Measurements from ENCODE around the gene C8G.

Gene C8G

DNA sequence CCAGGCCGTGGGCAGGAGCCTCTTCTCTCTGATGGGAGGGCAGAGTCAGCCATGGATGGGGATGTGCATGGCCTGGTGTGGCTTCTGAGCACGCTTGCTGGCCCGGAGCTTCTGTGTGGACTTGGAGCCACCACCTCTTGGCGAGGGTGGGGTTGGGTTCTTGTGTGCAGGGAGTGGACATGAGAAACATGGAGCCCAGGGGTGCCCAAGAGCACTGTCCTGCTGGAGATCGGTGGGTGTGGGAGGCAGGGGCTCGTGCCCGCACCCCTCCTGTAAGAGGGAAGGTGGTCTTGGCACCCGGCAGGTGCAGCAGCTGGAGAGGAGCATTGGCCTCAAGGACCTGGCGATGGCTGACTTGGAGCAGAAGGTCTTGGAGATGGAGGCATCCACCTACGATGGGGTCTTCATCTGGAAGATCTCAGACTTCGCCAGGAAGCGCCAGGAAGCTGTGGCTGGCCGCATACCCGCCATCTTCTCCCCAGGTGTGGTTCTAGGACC, 24.3 kb upstream of the C8G start:
- DNase-seq (ENCODE audit: low read depth in 2 of 2), result no peak

DNA sequence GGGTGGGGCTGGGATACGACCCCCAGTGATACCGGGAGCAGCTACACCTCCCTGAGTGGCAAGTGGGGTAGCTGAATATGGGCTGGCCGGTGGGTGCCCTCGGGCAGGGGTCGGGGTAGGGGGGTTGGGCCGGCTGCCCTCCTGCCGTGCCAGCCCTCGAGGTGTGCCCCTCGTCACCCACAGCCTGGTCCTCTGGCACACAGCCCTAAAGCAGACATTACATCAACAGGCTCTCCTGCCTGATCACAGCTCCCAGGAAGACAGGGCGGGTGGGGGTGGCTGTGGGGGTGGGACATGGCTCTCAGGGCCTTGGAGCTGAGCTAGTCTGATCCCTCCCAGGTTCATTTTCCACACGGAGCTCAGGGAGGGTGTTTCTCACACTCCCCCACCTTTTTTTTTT, 23.7 kb upstream of the C8G start:
- no peak for DNase-seq (ENCODE audit: low read depth in 2 of 2)

DNA sequence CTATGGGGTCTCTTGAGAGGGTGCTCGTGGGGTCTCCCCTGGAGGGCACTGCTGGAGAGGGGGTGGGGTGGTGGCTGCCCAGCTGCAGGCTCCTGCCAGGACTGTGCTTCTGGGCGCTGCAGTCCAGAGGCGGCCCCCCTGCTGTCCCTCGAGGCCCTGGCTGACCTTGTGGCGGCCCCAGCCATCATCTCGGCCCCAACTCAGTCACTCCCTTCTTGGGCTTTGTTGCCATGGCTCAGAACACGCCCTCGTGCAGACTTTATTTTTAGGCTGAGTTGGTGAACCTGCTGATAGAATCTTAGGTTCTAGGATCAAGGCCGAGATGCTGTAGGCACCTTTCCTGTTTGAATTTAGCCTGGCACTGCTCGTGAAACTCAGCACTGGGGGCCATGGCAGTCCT, 23.3 kb upstream of the C8G start:
- no peak for DNase-seq (ENCODE audit: low read depth in 2 of 2)

DNA sequence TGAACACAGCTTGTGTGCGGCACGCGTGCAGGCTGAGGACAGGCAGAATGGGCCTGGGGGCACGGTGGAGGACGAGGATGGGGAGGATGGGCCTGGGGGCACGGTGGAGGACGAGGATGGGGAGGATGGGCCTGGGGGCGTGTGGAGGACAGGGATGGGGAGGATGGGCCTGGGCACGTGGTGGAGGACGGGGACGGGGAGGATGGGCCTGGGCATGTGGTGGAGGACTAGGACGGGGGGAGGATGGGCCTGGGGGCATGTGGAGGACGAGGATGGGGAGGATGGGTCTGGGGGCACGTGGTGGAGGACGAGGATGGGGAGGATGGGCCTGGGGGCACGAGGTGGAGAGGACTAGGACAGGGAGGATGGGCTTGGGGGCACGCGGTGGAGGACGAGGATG, 22.5 kb upstream of the C8G start:
- no peak for DNase-seq (ENCODE audit: low read depth in 2 of 2)

DNA sequence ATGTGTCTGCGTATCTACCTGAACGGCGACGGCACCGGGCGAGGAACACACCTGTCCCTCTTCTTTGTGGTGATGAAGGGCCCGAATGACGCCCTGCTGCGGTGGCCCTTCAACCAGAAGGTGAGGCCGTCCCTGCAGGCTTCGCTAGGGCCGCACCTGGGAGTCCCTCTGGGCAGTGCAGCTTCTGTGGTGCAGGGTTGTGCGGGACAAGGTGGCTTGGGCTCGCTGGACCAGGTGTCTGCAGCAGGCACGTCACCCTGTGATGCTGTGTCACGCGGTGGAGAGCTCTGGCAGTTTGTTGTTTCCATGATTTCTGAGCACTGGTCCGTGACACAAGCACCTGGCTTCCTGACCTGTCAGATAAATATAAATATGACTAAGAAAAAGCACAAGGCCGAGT, 21.2 kb upstream of the C8G start:
- DNase-seq (ENCODE audit: low read depth in 2 of 2), result no peak

DNA sequence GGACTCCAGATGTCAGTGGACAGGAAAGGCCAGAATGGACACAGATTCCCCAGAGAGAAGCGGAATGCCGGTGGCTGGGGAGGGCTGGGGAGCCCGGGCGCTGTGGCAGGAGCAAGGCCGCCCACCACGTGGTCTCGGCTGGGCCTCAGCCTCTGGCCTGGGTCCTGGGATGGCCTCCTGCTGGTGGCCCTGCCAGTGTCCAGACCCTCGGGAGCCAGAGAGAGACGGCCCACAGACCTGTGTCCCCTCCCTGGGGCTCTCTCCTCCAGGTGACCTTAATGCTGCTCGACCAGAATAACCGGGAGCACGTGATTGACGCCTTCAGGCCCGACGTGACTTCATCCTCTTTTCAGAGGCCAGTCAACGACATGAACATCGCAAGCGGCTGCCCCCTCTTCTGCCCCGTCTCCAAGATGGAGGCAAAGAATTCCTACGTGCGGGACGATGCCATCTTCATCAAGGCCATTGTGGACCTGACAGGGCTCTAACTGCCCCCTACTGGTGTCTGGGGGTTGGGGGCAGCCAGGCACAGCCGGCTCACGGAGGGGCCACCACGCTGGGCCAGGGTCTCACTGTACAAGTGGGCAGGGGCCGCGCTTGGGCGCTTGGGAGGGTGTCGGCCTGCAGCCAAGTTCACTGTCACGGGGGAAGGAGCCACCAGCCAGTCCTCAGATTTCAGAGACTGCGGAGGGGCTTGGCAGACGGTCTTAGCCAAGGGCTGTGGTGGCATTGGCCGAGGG, 19.5 kb upstream of the C8G start:
- no peak for DNase-seq (ENCODE audit: low read depth in 2 of 2)

DNA sequence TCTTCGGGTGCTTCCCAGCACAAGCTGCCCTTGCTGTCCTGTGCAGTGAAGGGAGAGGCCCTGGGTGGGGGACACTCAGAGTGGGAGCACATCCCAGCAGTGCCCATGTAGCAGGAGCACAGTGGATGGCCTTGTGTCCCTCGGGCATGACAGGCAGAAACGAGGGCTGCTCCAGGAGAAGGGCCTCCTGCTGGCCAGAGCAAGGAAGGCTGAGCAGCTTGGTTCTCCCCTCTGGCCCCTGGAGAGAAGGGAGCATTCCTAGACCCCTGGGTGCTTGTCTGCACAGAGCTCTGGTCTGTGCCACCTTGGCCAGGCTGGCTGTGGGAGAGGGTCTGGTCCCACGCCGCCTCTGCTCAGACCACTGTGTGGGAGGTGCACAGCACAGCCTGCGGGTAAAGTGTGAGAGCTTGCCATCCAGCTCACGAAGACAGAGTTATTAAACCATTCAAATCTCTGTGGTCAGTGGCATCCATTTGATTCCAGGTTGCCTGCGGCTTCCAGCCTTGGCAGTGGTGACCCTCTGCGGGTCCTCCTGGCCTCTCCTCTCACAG, 18.8 kb upstream of the C8G start:
- DNase-seq (ENCODE audit: low read depth in 2 of 2), result no peak

DNA sequence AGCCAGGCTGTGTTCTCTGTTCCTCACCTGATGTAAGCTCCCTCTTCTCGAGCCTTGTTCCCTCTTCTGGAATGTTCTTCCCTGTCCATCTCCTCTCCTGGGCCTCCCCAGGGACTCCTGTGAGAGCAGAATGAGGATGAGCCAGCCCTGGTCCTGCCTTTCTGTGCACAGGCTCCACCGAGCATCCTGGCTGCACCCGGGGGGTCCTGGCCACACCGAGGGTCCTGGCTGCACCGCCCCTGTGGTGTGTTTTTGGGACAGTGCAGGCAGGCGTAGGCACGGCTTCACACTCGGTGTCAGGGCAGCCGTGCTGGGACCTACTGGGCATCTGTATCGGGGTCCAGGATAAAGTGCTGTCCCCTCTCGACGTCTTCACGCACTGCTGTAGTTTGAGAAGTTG, 18.3 kb upstream of the C8G start:
- DNase-seq (ENCODE audit: low read depth in 2 of 2), result no peak

DNA sequence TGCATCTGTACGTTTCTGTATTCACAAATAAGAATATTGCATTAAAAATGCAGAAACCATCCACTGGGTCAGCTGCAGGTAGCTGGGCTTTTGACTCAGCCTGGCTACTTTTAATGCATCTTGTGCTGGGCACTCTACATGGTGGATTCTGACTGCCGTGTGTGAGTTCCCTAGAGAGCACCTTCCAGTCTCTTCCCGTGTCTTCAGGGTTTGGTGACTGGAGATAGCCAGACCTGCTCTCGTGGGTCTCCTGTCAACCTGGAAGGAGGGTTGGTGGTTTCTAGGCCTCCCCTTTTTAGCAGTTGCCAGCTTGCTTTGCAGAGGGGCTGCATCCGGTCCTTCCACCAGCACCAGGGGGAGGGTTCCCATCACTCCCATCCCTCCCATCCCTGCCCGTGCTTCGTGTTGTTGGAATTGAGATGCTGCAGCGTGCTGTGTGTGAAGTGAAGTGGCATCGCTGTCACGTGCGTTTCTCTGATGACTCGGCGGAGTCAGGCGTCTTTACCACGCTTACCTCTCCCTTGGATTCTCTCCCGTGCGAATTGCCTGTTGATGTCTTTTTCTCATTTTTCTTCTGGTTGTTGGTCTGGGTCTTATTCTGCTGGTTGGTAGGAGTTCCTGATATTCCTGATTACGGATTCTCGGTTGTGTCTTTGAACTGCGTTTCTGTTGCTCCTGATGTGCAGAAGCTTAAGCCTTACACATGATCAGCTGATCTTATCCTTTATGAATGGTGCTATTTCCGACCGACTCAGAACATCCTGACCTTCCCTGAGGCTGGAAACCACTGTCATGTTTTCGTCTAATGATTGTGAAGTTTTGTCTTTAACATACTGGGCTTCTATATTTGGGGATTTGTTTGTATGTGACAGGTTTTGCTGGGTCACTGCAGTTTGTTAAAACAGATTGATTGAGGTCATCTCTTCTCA, 17.4 kb upstream of the C8G start:
- no peak for DNase-seq (ENCODE audit: low read depth in 2 of 2)

DNA sequence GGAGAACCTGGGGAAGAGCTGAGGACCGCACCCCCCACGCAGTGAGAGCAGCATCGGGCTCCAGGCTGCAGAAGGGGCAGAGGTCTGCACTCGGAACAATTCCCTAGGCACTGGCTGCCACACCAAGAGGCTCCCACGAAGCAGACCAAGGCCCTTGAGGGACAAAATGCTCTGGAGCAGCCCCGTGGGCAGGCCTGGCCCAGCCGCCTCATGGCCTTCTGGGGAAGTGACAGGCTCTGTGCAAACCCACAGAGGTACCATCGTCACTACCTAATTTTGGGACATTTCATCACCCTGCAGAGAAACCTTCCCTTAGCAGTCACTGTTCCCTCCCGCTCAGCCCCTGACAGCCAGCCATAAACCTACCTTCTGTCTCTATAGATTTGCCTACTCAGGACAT, 16.5 kb upstream of the C8G start:
- no peak for DNase-seq (ENCODE audit: low read depth in 2 of 2)

DNA sequence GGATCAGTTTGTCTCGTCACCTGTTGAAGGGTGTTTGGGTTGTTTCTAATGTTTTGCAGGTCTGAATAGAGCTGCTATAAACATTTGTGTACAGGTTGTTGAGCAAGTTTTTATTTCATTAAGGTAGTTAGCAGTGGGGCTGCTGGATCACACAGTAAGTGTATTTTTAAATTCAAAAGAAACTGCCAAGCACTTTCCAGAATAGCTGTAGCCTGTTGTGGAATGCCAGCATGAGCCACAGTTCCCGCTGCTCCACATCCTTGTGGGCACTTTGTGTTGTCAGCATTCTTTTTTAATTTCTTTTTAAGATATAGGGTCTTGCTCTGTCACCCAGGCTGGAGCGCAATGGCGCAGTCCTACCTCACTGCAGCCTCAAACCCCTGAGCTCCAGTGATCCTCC, 15.0 kb upstream of the C8G start:
- DNase-seq (ENCODE audit: low read depth in 2 of 2), result no peak

DNA sequence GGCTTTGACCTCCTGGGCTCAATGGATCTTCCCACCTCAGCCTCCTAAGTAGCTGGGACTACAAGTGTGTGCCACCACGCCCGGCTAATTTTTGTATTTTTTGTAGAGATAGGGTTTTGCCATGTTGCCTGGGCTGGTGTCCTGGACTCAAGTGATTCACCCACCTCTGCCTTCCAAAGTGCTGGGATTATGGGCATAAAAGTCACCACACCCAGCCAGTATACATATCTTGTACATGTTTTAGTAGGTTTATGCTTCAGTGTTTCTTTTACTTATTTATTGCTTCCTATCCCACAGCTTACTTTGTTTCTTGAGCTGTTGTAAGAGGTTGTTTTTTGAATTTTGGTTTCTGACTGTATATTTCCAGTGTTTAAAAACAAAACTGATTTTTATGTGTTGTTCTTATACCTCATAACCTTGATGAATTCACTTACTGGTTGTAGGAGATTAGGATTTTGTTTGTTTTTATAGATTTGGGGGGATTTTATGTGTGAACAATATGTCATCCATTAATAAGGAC, 13.4 kb upstream of the C8G start:
- DNase-seq (ENCODE audit: low read depth in 2 of 2), result no peak

DNA sequence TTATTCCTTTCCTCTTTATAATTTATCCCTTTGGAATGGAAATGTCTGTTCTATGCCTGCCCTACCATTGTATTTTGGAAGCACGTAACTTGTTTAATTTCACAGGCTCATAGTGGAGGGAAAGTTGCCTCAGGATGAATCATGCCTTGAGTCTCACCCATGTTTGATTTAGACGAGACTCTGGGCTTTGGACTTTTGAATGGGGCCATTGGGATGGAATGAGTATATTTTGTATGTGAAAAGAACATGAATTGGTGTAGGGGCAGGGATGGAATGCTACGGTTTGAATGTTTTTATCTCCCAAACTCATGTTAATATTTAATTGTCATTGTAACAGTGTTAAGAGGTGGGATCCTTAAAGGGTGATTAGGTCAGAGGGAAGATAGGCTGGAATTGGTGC, 10.8 kb upstream of the C8G start:
- DNase-seq (ENCODE audit: low read depth in 2 of 2), result no peak

DNA sequence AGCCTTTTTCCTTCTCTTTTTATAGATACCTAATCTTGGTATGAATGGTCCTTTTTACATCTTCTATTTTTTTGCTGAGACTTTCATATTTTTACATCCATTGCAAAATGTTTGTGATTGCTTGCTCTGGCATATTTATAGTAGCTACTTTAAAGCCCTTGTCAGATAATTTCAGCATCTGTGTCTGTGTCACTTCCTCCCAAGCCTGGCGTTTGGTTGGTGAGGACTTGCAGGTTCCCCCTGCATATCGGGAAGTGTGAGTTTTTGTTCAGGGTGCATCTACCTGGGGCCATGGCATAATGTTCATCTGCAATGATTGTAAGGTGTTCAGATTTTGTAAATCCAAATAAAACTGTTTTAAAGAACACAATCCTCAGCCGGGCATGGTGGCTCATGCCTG, 9.4 kb upstream of the C8G start:
- DNase-seq (ENCODE audit: low read depth in 2 of 2), result no peak

DNA sequence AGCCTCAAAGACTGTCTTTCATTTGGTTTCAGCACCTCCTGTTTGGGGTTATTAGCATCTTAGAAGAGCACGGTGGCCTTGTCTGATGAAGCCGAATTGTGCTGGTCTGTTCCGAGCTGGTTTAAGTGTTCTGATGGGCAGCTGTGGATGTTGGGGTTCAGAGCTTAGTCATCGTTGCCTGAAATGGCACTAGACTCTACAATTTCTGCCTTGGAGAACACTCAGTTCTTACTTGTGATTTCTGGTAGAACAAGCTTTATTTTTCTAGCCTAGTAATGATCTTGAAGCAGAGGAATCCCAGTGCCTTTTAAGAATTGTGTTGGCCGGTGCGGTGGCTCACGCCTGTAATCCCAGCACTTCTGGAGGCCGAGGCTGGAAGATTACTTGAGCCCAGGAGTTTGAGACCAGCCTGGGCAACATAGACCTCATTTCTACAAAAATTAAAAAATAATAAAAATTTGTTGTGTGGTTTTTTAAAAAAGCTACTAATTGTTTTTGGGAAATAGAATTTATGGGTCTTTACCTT, 8.3 kb upstream of the C8G start:
- DNase-seq (ENCODE audit: low read depth in 2 of 2), result no peak

DNA sequence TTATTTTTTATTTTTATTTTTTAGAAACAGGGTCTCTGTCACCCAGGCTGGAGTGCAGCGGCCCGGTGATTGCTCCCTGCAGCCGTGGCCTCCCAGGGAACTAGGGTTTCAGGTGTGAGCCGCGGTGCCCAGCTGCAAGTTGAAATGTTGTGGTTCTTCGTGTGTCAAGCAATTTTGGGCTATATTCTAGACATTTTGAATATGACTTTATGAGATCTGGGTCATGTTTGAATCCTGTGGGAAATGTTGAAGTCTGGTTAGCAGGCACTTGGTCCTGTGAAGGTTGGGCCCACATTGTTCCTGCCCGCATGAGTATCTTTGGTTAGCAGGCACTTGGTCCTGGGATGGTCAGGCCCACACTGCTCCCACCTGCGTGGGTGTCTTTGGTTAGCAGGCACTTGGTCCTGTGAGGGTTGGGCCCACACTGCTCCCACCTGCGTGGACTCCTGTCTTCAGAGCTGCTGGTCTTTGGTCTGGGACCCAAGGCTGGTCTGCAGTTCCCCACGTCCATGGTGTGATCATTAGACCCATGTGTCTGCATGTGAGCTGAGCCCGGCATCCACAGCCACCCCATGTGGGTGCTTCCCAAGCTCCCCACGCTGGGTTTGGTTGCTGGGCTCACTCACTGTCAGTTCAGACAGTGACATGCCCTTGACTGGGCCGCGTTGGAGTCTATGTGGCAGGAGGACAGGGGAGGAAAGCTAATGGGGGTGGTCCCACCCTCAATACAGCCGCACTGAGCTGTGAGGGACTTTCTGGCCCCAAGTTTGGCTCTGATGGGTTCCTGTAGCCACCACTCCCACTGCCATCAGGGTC, 7.6 kb upstream of the C8G start:
- DNase-seq (ENCODE audit: low read depth in 2 of 2), result no peak

DNA sequence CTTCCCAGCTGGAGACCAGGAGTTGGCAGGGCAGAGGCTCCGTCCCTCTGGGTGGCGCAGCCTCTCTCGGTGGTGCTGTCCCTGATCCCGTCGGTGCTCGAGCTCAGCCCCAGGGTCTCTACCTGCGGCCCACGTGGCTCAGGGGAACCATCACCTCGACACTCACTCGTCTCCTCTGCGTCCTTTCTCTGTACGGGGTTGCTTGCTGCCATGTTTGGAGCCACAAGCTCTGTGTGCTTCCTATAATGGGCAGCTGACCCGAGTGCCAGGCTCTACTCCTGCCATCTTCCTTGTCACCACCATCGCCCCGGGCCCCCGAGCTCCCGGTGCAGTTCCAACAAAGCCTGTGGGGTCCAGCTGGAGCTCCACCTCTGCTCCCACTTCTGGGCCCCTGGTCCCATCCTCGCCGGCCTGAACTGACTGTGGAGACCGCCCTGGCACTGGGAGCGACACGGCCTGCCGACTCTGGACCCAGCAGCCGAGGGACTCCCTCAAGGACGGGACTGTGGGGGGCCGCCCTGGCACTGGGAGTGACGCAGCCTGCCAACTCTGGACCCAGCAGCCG, 5.5 kb upstream of the C8G start:
- no peak for DNase-seq (ENCODE audit: low read depth in 2 of 2)

DNA sequence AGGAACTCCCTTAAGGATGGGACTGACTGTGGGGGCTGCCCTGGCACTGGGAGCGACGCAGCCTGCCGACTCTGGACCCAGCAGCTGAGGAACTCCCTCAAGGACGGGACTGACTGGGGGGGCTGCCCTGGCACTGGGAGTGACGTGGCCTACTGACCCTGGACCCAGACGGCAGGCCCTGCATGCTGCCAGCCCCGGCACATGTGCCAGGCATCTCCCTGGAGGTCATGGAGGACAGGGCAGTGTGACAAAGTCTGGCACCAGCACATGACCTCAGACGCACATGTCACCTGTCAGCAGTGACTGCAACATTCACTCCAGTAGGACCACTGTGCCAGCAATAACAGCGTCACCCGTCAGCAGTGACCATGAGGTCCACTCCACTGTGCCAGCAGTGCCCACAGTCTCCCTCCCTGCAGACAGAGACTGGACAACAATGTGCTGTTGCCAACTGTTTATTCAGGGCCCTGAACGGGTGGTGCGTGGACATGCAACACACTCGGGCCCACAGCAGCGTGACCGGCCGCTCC, 5.0 kb upstream of the C8G start:
- no peak for DNase-seq (ENCODE audit: low read depth in 2 of 2)

DNA sequence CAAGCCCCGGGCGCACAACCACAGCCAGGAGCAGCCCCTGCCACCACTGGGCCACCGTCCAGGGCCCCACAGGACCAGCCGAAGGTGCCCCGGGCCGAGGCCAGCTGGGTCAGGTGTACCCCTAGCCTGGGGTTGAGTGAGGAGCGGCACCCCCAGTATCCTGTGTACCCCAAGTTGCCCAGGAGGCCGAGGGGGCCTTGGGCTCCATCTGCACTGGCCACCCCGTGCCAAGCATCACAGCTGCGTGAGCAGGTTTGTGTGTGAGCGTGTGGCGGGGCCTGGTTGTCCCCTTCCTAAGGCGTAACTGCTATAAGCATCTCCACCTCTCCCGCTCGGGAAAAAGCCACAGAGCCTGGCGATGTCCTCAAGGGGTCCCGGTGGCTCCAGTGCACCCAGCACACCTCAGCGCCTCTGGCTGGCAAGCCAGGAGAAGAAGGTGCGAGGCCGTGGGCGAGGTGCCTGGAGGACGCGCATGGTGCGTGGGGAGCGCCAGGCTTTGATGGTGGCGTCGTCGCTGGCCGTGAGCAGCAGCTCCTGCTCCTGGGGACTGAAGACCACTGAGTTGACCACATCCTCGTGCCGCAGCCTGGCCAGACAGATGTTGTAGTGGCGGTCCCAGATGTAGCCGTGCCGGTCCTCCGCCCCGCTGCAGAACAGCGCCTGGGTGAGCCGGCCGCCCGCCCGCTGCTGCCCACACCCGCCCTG, 4.4 kb upstream of the C8G start:
- no peak for DNase-seq (ENCODE audit: low read depth in 2 of 2)
